HepG2 (cell line): ENCODE results near the gene HERPUD2. TPM values are rescaled to one million over a fixed set of nuclear protein-coding genes. Genes with fewer than 3 reads are reported as not detected.

Source experiments
- BORCS8-MEF2B ChIP-seq: sonication (generic); formaldehyde crosslinking; IDR thresholded peaks from 2 replicates; pipeline ENCODE4 v1.8.0; 2022; ENCODE audit warnings: mild to moderate bottlenecking, missing genetic modification reagents
- CREB1 ChIP-seq, 2 experiments: fragments of 450-650 bp in 1 of 2; IDR thresholded peaks; 2 replicates each; pipeline ENCODE4 v1.6.1; 2016 to 2017; ENCODE audit warnings: control low read depth in 1 of 2, mild to moderate bottlenecking in 1 of 2, missing compliant biosample characterization in 1 of 2, missing genetic modification characterization in 1 of 2
- KLF16 ChIP-seq, 2 experiments: sonication (generic) in 1 of 2; formaldehyde crosslinking in 1 of 2; IDR thresholded peaks; 2 replicates each; pipeline versions ENCODE4 v1.6.1 to v1.8.0; 2016 to 2023; ENCODE audit warnings: missing genetic modification reagents in 2 of 2, missing compliant biosample characterization in 1 of 2
- ZNF615 ChIP-seq: sonication (generic); formaldehyde crosslinking; IDR thresholded peaks from 2 replicates; pipeline ENCODE4 v1.5.0; 2020; ENCODE audit warnings: mild to moderate bottlenecking, missing genetic modification reagents, borderline replicate concordance
- ZSCAN30 ChIP-seq: sonication (generic); formaldehyde crosslinking; IDR thresholded peaks from 2 replicates; pipeline ENCODE4 v1.5.0; 2020; ENCODE audit warnings: mild to moderate bottlenecking, missing genetic modification reagents
- polyA plus RNA-seq, 8 experiments: library from polyadenylated mRNA; depleted of rRNA in 3 of 8; stranded (reverse) in 7 of 8; unstranded in 1 of 8; fragments of >200 nt; fragmentation: Illumina TruSeq in 4 of 8; extraction: Trizol in 4 of 8; gene quantifications; 2 replicates each; pipeline versions ENCODE4 v1.2.1 to v1.2.3, GENCODE V29; 2011 to 2016; ENCODE audit warnings: low read depth in 4 of 8, missing spikeins in 1 of 8, mixed read lengths in 1 of 8; ENCODE audit not compliant: insufficient read depth in 1 of 8
- total RNA-seq, 5 experiments: library from RNA; depleted of rRNA; stranded (reverse); fragments of >200 nt; fragmentation: Illumina TruSeq; extraction: Trizol; gene quantifications; 2 replicates each; pipeline ENCODE4 v1.2.3, GENCODE V29; 2016; ENCODE audit warnings: low read depth in 1 of 5
- TF ChIP-seq, protein P1 (sequence below): sonication (generic); formaldehyde crosslinking; IDR thresholded peaks from 2 replicates; pipeline ENCODE4 v1.4.0; 2020; ENCODE audit warnings: missing genetic modification reagents
- TF ChIP-seq, protein P2 (sequence below): sonication (generic); formaldehyde crosslinking; IDR thresholded peaks from 2 replicates; pipeline ENCODE4 v1.4.0; 2020; ENCODE audit warnings: missing genetic modification reagents, borderline replicate concordance
- TF ChIP-seq, protein P3 (sequence below): sonication (generic); formaldehyde crosslinking; conservative IDR thresholded peaks from 2 replicates; pipeline ENCODE4 v1.4.0; 2020; ENCODE audit warnings: mild to moderate bottlenecking, missing genetic modification reagents, moderate library complexity

Gene HERPUD2
- total and polyA plus RNA-seq, 2 of the 13 experiments (the other 11 are each of a cell fraction or from before 2014, with no cell fraction given) = 10.7 to 38.6 TPM

DNA sequence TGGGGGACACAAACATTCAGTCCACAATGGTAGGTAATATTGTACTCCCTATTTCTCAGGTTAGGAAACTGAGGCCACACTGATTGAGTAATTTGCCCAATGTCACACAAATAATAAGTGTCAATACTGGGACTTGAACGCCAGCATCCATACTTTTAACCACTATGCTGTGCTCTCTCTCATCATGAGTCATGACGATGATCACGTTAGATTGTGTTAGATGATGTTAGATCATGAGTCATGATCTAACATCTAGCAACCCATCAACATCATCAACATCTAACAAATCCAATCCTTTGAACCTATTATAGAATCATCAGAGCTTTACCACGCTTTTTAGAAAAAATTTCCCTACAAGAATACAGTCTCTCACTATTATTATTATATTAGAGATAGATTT is 28.1 kb upstream of the HERPUD2 start (continued):
- TF ChIP-seq ZNF615 (CRISPR knock-in tag) (no peak), CREB1 (IDR thresholded peaks at IDR 0.05) (no peak), CREB1 (CRISPR knock-in tag; IDR thresholded peaks at IDR 0.05) (no peak), ZSCAN30 (CRISPR knock-in tag) (no peak), KLF16 (CRISPR knock-in tag; IDR thresholded peaks at IDR 0.05) (no peak), BORCS8-MEF2B (no peak)
- TF ChIP-seq, protein P1, sequence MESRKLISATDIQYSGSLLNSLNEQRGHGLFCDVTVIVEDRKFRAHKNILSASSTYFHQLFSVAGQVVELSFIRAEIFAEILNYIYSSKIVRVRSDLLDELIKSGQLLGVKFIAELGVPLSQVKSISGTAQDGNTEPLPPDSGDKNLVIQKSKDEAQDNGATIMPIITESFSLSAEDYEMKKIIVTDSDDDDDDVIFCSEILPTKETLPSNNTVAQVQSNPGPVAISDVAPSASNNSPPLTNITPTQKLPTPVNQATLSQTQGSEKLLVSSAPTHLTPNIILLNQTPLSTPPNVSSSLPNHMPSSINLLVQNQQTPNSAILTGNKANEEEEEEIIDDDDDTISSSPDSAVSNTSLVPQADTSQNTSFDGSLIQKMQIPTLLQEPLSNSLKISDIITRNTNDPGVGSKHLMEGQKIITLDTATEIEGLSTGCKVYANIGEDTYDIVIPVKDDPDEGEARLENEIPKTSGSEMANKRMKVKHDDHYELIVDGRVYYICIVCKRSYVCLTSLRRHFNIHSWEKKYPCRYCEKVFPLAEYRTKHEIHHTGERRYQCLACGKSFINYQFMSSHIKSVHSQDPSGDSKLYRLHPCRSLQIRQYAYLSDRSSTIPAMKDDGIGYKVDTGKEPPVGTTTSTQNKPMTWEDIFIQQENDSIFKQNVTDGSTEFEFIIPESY = no peak
- TF ChIP-seq, protein P2, sequence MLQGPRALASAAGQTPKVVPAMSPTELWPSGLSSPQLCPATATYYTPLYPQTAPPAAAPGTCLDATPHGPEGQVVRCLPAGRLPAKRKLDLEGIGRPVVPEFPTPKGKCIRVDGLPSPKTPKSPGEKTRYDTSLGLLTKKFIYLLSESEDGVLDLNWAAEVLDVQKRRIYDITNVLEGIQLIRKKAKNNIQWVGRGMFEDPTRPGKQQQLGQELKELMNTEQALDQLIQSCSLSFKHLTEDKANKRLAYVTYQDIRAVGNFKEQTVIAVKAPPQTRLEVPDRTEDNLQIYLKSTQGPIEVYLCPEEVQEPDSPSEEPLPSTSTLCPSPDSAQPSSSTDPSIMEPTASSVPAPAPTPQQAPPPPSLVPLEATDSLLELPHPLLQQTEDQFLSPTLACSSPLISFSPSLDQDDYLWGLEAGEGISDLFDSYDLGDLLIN (CRISPR knock-in tag) = no peak
- TF ChIP-seq, protein P3, sequence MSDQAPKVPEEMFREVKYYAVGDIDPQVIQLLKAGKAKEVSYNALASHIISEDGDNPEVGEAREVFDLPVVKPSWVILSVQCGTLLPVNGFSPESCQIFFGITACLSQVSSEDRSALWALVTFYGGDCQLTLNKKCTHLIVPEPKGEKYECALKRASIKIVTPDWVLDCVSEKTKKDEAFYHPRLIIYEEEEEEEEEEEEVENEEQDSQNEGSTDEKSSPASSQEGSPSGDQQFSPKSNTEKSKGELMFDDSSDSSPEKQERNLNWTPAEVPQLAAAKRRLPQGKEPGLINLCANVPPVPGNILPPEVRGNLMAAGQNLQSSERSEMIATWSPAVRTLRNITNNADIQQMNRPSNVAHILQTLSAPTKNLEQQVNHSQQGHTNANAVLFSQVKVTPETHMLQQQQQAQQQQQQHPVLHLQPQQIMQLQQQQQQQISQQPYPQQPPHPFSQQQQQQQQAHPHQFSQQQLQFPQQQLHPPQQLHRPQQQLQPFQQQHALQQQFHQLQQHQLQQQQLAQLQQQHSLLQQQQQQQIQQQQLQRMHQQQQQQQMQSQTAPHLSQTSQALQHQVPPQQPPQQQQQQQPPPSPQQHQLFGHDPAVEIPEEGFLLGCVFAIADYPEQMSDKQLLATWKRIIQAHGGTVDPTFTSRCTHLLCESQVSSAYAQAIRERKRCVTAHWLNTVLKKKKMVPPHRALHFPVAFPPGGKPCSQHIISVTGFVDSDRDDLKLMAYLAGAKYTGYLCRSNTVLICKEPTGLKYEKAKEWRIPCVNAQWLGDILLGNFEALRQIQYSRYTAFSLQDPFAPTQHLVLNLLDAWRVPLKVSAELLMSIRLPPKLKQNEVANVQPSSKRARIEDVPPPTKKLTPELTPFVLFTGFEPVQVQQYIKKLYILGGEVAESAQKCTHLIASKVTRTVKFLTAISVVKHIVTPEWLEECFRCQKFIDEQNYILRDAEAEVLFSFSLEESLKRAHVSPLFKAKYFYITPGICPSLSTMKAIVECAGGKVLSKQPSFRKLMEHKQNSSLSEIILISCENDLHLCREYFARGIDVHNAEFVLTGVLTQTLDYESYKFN (CRISPR knock-in tag) = no peak
